GM12801 (cell line): ENCODE measurements around the gene MCFD2.

Experiments used
- CTCF ChIP-seq: IDR thresholded peaks from one replicate; pipeline ENCODE4 v1.5.1; 2011; ENCODE audit warnings: control low read depth; ENCODE audit not compliant: insufficient read length; ENCODE audit errors: extremely low read depth

MCFD2 gene

GRCh38 chr2:46873604-46874068 lies 42.0 kb downstream of the MCFD2 start:
- TF ChIP-seq CTCF, result no peak

GRCh38 chr2:46872902-46873603 lies 42.6 kb downstream of the MCFD2 start:
- TF ChIP-seq CTCF, result no peak

GRCh38 chr2:46871976-46872381 lies 43.6 kb downstream of the MCFD2 start:
- TF ChIP-seq CTCF, result no peak

GRCh38 chr2:46870051-46870839 lies 45.4 kb downstream of the MCFD2 start:
- no peak for TF ChIP-seq CTCF

GRCh38 chr2:46869621-46870020 lies 46.0 kb downstream of the MCFD2 start:
- no peak for TF ChIP-seq CTCF

- no peak for TF ChIP-seq CTCF
These were observed 48.8 kb downstream of the MCFD2 start for GRCh38 chr2:46866770-46867246.

GRCh38 chr2:46865181-46865970 lies 50.2 kb downstream of the MCFD2 start:
- TF ChIP-seq CTCF, result no peak
